K562 (cell line): ENCODE measurements around the gene ZNF335. TPM values are rescaled to one million over a fixed set of nuclear protein-coding genes. Genes with fewer than 3 reads are reported as not detected.
A peak's percentile ranks its signal among the peaks of the same experiment; 100 is the strongest.

Experiments
- ARID2 ChIP-seq: fragments of 450-650 bp; IDR thresholded peaks from 2 replicates; pipeline ENCODE4 v1.6.1; 2017; ENCODE audit warnings: antibody characterized with exemption, mild to moderate bottlenecking
- CUX1 ChIP-seq: fragments of 200-800 bp; sonication (Bioruptor generic); IDR thresholded peaks from 2 replicates; pipeline ENCODE4 v1.6.1; 2016; ENCODE audit warnings: missing genetic modification characterization, missing compliant biosample characterization
- ILK ChIP-seq: fragments of 450-650 bp; IDR thresholded peaks from 2 replicates; pipeline ENCODE4 v1.6.1; 2016; ENCODE audit warnings: missing genetic modification characterization, low read depth, mild to moderate bottlenecking, missing compliant biosample characterization, moderate library complexity, borderline replicate concordance
- KLF16 ChIP-seq: IDR thresholded peaks from 2 replicates; pipeline ENCODE4 v1.6.1; 2016; ENCODE audit warnings: antibody characterized with exemption
- MECOM ChIP-seq: fragments of 250-450 bp; sonication (Bioruptor Pico); IDR thresholded peaks from 2 replicates; pipeline ENCODE4 v1.8.0; 2022; ENCODE audit warnings: inconsistent platforms
- MITF ChIP-seq: IDR thresholded peaks from 2 replicates; pipeline ENCODE4 v1.6.1; 2014; ENCODE audit warnings: antibody characterized with exemption
- PTRF ChIP-seq: fragments of 450-650 bp; IDR thresholded peaks from 2 replicates; pipeline ENCODE4 v1.6.1; 2016; ENCODE audit warnings: mild to moderate bottlenecking, missing genetic modification characterization, missing compliant biosample characterization
- SMARCA4 ChIP-seq: fragments of 450-650 bp; IDR thresholded peaks from 2 replicates; pipeline ENCODE4 v1.6.1; 2016
- TAF1 ChIP-seq: IDR thresholded peaks from 2 replicates; pipeline ENCODE4 v1.6.1; 2011; ENCODE audit warnings: mild to moderate bottlenecking, low read length, moderate library complexity; ENCODE audit not compliant: insufficient read depth, control insufficient read depth, severe bottlenecking; ENCODE audit errors: extremely low read depth
- TOE1 ChIP-seq, 2 experiments: fragments of 450-650 bp in 1 of 2; sonication (generic) in 1 of 2; formaldehyde crosslinking in 1 of 2; IDR thresholded peaks; 2 replicates each; pipeline versions ENCODE4 v1.7.1 to v1.8.0; 2016 to 2022; ENCODE audit warnings: borderline replicate concordance in 2 of 2, mild to moderate bottlenecking in 2 of 2, antibody characterized with exemption in 1 of 2, inconsistent platforms in 1 of 2, low read depth in 1 of 2, missing genetic modification reagents in 1 of 2, moderate library complexity in 1 of 2
- ZBTB1 ChIP-seq: sonication (generic); formaldehyde crosslinking; IDR thresholded peaks from 2 replicates; pipeline ENCODE4 v1.8.1; 2023; ENCODE audit warnings: missing genetic modification reagents, low read depth, mild to moderate bottlenecking, borderline replicate concordance
- ZKSCAN1 ChIP-seq: fragments of 150-350 bp; IDR thresholded peaks from 2 replicates; pipeline ENCODE4 v1.6.1; 2016; ENCODE audit warnings: low read depth, low read length
- ZNF24 ChIP-seq: fragments of 450-650 bp; IDR thresholded peaks from 2 replicates; pipeline ENCODE4 v1.6.1; 2016
- ZNF274 ChIP-seq: IDR thresholded peaks from 2 replicates; pipeline ENCODE4 v1.6.1; 2011; ENCODE audit warnings: low read depth, mild to moderate bottlenecking, low read length, moderate library complexity, borderline replicate concordance
- ZNF592 ChIP-seq: fragments of 450-650 bp; IDR thresholded peaks from 2 replicates; pipeline ENCODE4 v1.6.1; 2017; ENCODE audit warnings: antibody characterized with exemption, mild to moderate bottlenecking
- polyA plus RNA-seq, 8 experiments: library from polyadenylated mRNA; depleted of rRNA in 4 of 8; stranded (reverse) in 5 of 8; unstranded in 3 of 8; fragments of >200 nt; fragmentation: Nextera tagmentation in 2 of 8; fragmentation: Illumina TruSeq in 1 of 8; extraction: Ambion mirVana in 2 of 8; extraction: Trizol in 1 of 8; gene quantifications; 2 replicates each; pipeline versions ENCODE4 v1.2.1 to v1.2.3, GENCODE V29; 2011 to 2014; ENCODE audit warnings: inconsistent platforms in 1 of 8, missing spikeins in 1 of 8
- total RNA-seq, 7 experiments: library from RNA; depleted of rRNA in 6 of 7; stranded (reverse); fragments of >200 nt in 6 of 7; fragmentation: Illumina TruSeq in 2 of 7; extraction: Trizol in 2 of 7; gene quantifications; 2 replicates each; pipeline versions ENCODE4 v1.2.1 to v1.2.3, GENCODE V29; 2011 to 2021; ENCODE audit warnings: low replicate concordance in 1 of 7

Gene ZNF335
- total and polyA plus RNA-seq, 9 of the 15 experiments (the other 6 are each of a cell fraction or from before 2014, with no cell fraction given) = 0.39 to 16.0 (median 7.6) TPM

- TF ChIP-seq ZBTB1 (CRISPR knock-in tag) = no peak
- TF ChIP-seq PTRF (tag) = no peak
- peak; percentile 52; the same call in 1 of the 2 replicates for TF ChIP-seq ZNF592
- no peak for TF ChIP-seq ZNF274
- TF ChIP-seq SMARCA4 = peak; percentile 30; the same call in 1 of the 2 replicates
- 0 out of 2 replicates have a peak, but pooled peaks have one; percentile 19 for TF ChIP-seq KLF16
- 0 out of 2 replicates have a peak, but pooled peaks have one; percentile 14 for TF ChIP-seq ZKSCAN1
- no peak for TF ChIP-seq CUX1
- 0 out of 2 replicates have a peak, but pooled peaks have one; percentile 46 for TF ChIP-seq TOE1 (IDR thresholded peaks at IDR 0.05; ENCODE audit: borderline replicate concordance)
- TF ChIP-seq TOE1 (CRISPR knock-in tag; IDR thresholded peaks at IDR 0.05; ENCODE audit: borderline replicate concordance, low read depth) = no peak
- no peak for TF ChIP-seq MITF
- TF ChIP-seq ZNF24 = no peak
- no peak for TF ChIP-seq TAF1
- no peak for TF ChIP-seq MECOM (CRISPR knock-in tag)
- no peak for TF ChIP-seq ILK (tag)
- peak; percentile 68; the same call in 1 of the 2 replicates for TF ChIP-seq ARID2
Observed at GRCh38 chr20:45969712-45970634, 2.0 kb downstream of the ZNF335 start (continued).
